Gastrocnemius medialis (tissue), 4 donors: Measurements from ENCODE around the gene THADA. TPM values are rescaled to one million over a fixed set of nuclear protein-coding genes. Genes with fewer than 3 reads are reported as not detected.
"Not testable (repeated sequence)": the region's sequence is repeated elsewhere in the genome, so short reads cannot be mapped to it uniquely, and the experiment has no call there.

ENCODE experiments used
- ATAC-seq, 2 donors: fragments of 150-250 bp; one replicate each; pipeline ENCODE4 v1.9.1; 2016
- DNase-seq, 2 donors: peaks; one replicate each; pipeline ENCODE4 v3.0.0-alpha.2; 2019
- H3K27ac ChIP-seq, 4 donors: fragments of 200-600 bp; sonication (generic); 1 replicate in 1 of 4; 2 replicates in 3 of 4; pipeline ENCODE4 v1.5.1; 2016 to 2018; ENCODE audit warnings: mild to moderate bottlenecking in 2 of 4, moderate library complexity in 1 of 4
- H3K27me3 ChIP-seq, 3 donors: fragments of 200-600 bp; sonication (generic) in 2 of 3; 1 replicate in 1 of 3; 2 replicates in 2 of 3; pipeline versions ENCODE4 v1.5.1 to v1.6.0; 2016 to 2019; ENCODE audit warnings: mild to moderate bottlenecking in 1 of 3, moderate library complexity in 1 of 3
- H3K36me3 ChIP-seq, 2 donors: fragments of 200-600 bp; sonication (generic) in 1 of 2; one replicate each; pipeline ENCODE4 v1.5.1; 2017 to 2018
- H3K4me1 ChIP-seq, 2 donors: fragments of 200-600 bp; sonication (generic) in 1 of 2; one replicate each; pipeline ENCODE4 v1.5.1; 2016 to 2017; ENCODE audit warnings: mild to moderate bottlenecking in 2 of 2
- H3K4me3 ChIP-seq, 4 donors: fragments of 200-600 bp; sonication (generic) in 3 of 4; 1 replicate in 1 of 4; 2 replicates in 3 of 4; pipeline ENCODE4 v1.5.1; 2016 to 2019; ENCODE audit warnings: mild to moderate bottlenecking in 2 of 4
- H3K9me3 ChIP-seq, 3 donors: fragments of 200-600 bp; sonication (generic) in 2 of 3; 1 replicate in 1 of 3; 2 replicates in 2 of 3; pipeline ENCODE4 v1.5.1; 2016 to 2019
- CTCF ChIP-seq, 5 experiments: fragments of 450-650 bp in 3 of 5; fragments of 200-600 bp in 2 of 5; sonication (generic) in 2 of 5; IDR thresholded peaks in 4 of 5; conservative IDR thresholded peaks in 1 of 5; 1 replicate in 4 of 5; 2 replicates in 1 of 5; pipeline ENCODE4 v1.5.1; 2016 to 2019; ENCODE audit warnings: antibody characterized with exemption in 5 of 5, mild to moderate bottlenecking in 3 of 5, moderate library complexity in 3 of 5
- POLR2A ChIP-seq, 2 donors: fragments of 450-650 bp; IDR thresholded peaks; one replicate each; pipeline ENCODE4 v1.6.1; 2017; ENCODE audit warnings: antibody characterized with exemption in 2 of 2, mild to moderate bottlenecking in 2 of 2, moderate library complexity in 2 of 2
- in situ Hi-C, 4 donors: fragments of 200-750 bp; cut with MboI; loops; one replicate each; pipeline versions ENCODE4 v1.15.0 to v1.8.0; 2017; ENCODE audit warnings: low sequenced_read_pairs in 4 of 4
- intact Hi-C: fragments of 100-400 bp; cut with DNase I; formaldehyde crosslinking; loops from one replicate; pipeline ENCODE4 v1.15.1; 2023; ENCODE audit warnings: low total_unique reads
- total RNA-seq, 4 donors: library from RNA; depleted of rRNA; stranded (reverse); fragments of >200 nt; gene quantifications; one replicate each; pipeline versions ENCODE4 v1.1.0 to v1.2.3, GENCODE V29; 2016

Gene THADA
- total RNA-seq, 4 donors from 2014 or later: 13.6 to 19.0 (median 16.2) TPM

GRCh38 chr2:43450617-43451016 lies 145.2 kb downstream of the THADA start:
- Histone ChIP-seq H3K27ac (no peak overlapping the region), H3K27me3 (no peaks in the 10 kb centered on the region), H3K36me3 (no peaks in the 10 kb centered on the region), H3K9me3 (no peaks in the 10 kb centered on the region), H3K4me1 (peaks cover 23 to 27% of the 10 kb centered on the region in 2 donors), H3K4me3 (no peak overlapping the region)
- in situ Hi-C loops (no loop called here), intact Hi-C loops (no loop called here)
- no peak for TF ChIP-seq CTCF (IDR thresholded peaks at IDR 0.05 in 4 of 5, conservative IDR thresholded peaks at IDR 0.05 in 1 of 5)
- no peak for TF ChIP-seq POLR2A (IDR thresholded peaks at IDR 0.05)
- no peak for ATAC-seq
- DNase-seq: no peak

- no peak for DNase-seq
- Histone ChIP-seq H3K36me3 (no peaks in the 10 kb centered on the region), H3K4me3 (no peak overlapping the region), H3K27me3 (no peaks in the 10 kb centered on the region), H3K27ac (no peak overlapping the region), H3K9me3 (no peaks in the 10 kb centered on the region), H3K4me1 (peaks cover 21 to 22% of the 10 kb centered on the region in 2 donors)
- in situ Hi-C loops (no loop called here), intact Hi-C loops (no loop called here)
- no peak for ATAC-seq
- TF ChIP-seq POLR2A (IDR thresholded peaks at IDR 0.05): no peak
- TF ChIP-seq CTCF (IDR thresholded peaks at IDR 0.05 in 4 of 5, conservative IDR thresholded peaks at IDR 0.05 in 1 of 5): no peak
These were observed 147.1 kb downstream of the THADA start for GRCh38 chr2:43448822-43449110.

GRCh38 chr2:43448011-43448821 lies 147.6 kb downstream of the THADA start:
- Histone ChIP-seq H3K4me3 (no peak overlapping the region), H3K27me3 (no peaks in the 10 kb centered on the region), H3K36me3 (no peaks in the 10 kb centered on the region), H3K4me1 (peaks cover 15 to 16% of the 10 kb centered on the region in 2 donors), H3K9me3 (no peaks in the 10 kb centered on the region), H3K27ac (no peak overlapping the region)
- ATAC-seq: no peak
- TF ChIP-seq CTCF (IDR thresholded peaks at IDR 0.05 in 4 of 5, conservative IDR thresholded peaks at IDR 0.05 in 1 of 5) (no peak), POLR2A (IDR thresholded peaks at IDR 0.05) (no peak)
- in situ Hi-C loops (no loop called here), intact Hi-C loops (no loop called here)
- DNase-seq: no peak

- intact Hi-C loops, H3K9me3 ChIP-seq, H3K4me1 ChIP-seq, in situ Hi-C loops, ATAC-seq, H3K36me3 ChIP-seq, H3K27me3 ChIP-seq, DNase-seq, H3K4me3 ChIP-seq, H3K27ac ChIP-seq: not testable (repeated sequence)
These were observed 149.1 kb downstream of the THADA start for GRCh38 chr2:43446755-43447154.

- Histone ChIP-seq H3K36me3 (no peaks in the 10 kb centered on the region), H3K9me3 (no peaks in the 10 kb centered on the region), H3K27ac (peak overlapping the region; percentile 10 to 48 (median 43)), H3K4me1 (no peaks in the 10 kb centered on the region), H3K4me3 (no peak overlapping the region), H3K27me3 (no peaks in the 10 kb centered on the region)
- DNase-seq: no peak
- no peak for ATAC-seq
- in situ Hi-C loops: no loop called here
- intact Hi-C loops: no loop called here
- TF ChIP-seq POLR2A (IDR thresholded peaks at IDR 0.05) (no peak), CTCF (IDR thresholded peaks at IDR 0.05 in 4 of 5, conservative IDR thresholded peaks at IDR 0.05 in 1 of 5) (no peak)
These were observed 150.1 kb downstream of the THADA start for GRCh38 chr2:43445781-43446180.
